ENCODE data around the gene ANO6.

DNA sequence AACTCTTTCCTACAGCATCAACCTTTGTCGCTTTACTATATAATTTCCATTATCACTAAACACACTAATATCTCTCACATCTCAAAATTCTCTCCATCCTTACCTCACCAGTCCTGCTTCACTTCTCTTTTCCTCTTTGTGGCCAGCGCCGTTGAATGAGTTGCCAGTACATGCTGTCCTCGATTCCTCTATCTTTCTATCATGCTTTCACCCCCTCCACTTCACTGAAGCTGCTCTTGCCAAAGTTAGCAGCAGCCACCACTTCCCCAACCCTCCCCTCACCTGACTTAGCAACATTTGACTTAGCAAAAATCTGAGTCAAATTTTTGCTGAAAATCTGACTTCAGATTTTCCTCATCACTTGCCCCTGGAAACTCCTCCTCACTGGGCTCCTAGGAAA lies 210.4 kb downstream of the ANO6 start:
- TF ChIP-seq, protein P1, sequence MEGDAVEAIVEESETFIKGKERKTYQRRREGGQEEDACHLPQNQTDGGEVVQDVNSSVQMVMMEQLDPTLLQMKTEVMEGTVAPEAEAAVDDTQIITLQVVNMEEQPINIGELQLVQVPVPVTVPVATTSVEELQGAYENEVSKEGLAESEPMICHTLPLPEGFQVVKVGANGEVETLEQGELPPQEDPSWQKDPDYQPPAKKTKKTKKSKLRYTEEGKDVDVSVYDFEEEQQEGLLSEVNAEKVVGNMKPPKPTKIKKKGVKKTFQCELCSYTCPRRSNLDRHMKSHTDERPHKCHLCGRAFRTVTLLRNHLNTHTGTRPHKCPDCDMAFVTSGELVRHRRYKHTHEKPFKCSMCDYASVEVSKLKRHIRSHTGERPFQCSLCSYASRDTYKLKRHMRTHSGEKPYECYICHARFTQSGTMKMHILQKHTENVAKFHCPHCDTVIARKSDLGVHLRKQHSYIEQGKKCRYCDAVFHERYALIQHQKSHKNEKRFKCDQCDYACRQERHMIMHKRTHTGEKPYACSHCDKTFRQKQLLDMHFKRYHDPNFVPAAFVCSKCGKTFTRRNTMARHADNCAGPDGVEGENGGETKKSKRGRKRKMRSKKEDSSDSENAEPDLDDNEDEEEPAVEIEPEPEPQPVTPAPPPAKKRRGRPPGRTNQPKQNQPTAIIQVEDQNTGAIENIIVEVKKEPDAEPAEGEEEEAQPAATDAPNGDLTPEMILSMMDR (conservative IDR thresholded peaks at IDR 0.05): no peak
- TF ChIP-seq ZFX (IDR thresholded peaks at IDR 0.05): no peak
